ENCODE results near the gene TNFRSF1A. TPM values are rescaled to one million over a fixed set of nuclear protein-coding genes. Genes with fewer than 3 reads are reported as not detected.

The TNFRSF1A gene
- total RNA-seq, 1 experiment from 2014 or later: 59.9 TPM

- no peak overlapping the region for H2BK20ac ChIP-seq (ENCODE audit: low read depth, low read length, poor library complexity, severe bottlenecking)
- H2BK15ac ChIP-seq (ENCODE audit: low read depth, low read length): no peak overlapping the region
- no peak overlapping the region for H3K23ac ChIP-seq (ENCODE audit: insufficient read length, low read depth, low read length)
- H3K27ac Mint-ChIP-seq: no peak overlapping the region
- peaks cover 4 to 12% of the 10 kb centered on the region in 2 experiments; a peak in 3 of 4 replicates for H3K4me1 Mint-ChIP-seq
- H4K20me1 ChIP-seq (ENCODE audit: control insufficient read depth, insufficient read depth, insufficient read length): no peaks in the 10 kb centered on the region
- WGBS (ENCODE audit: extremely low coverage, insufficient read length, low lambda C conversion rate): no CpG with 5 or more reads among the region's 5 CpGs
- H4K91ac ChIP-seq (ENCODE audit: insufficient read length, low read depth, low read length): no peak overlapping the region
- H3K27ac ChIP-seq (ENCODE audit: insufficient read length, low read depth, low read length): no peak overlapping the region
- no peak overlapping the region for H2AK5ac ChIP-seq (ENCODE audit: insufficient read length, low read length)
- DNase-seq: no peak
- no peaks in the 10 kb centered on the region for H3K23me2 ChIP-seq (ENCODE audit: insufficient read length, low read depth, low read length, poor library complexity, severe bottlenecking)
- no peak overlapping the region for H3K14ac ChIP-seq (ENCODE audit: insufficient read depth, low read length)
- H3K18ac ChIP-seq (ENCODE audit: insufficient read length, low read depth, low read length): no peak overlapping the region
- H3K27me3 Mint-ChIP-seq (ENCODE audit: low read depth): peaks cover 3% of the 10 kb centered on the region; the same call in 1 of the 2 replicates
- H3K9ac ChIP-seq (ENCODE audit: extremely low read depth, insufficient read length, low read length): no peak overlapping the region
- TF ChIP-seq, protein P1, sequence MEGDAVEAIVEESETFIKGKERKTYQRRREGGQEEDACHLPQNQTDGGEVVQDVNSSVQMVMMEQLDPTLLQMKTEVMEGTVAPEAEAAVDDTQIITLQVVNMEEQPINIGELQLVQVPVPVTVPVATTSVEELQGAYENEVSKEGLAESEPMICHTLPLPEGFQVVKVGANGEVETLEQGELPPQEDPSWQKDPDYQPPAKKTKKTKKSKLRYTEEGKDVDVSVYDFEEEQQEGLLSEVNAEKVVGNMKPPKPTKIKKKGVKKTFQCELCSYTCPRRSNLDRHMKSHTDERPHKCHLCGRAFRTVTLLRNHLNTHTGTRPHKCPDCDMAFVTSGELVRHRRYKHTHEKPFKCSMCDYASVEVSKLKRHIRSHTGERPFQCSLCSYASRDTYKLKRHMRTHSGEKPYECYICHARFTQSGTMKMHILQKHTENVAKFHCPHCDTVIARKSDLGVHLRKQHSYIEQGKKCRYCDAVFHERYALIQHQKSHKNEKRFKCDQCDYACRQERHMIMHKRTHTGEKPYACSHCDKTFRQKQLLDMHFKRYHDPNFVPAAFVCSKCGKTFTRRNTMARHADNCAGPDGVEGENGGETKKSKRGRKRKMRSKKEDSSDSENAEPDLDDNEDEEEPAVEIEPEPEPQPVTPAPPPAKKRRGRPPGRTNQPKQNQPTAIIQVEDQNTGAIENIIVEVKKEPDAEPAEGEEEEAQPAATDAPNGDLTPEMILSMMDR (conservative IDR thresholded peaks at IDR 0.05): no peak
- no peak overlapping the region for H2AFZ ChIP-seq (ENCODE audit: low read length)
- H3K9me3 Mint-ChIP-seq: peaks cover 16 to 19% of the 10 kb centered on the region in 2 experiments
- no peaks in the 10 kb centered on the region; the same call in 1 of the 2 replicates for H3K4me1 ChIP-seq (ENCODE audit: insufficient read depth, low read length)
- H2BK12ac ChIP-seq (ENCODE audit: insufficient read length, low read depth, low read length): no peak overlapping the region
- H3K79me2 ChIP-seq (ENCODE audit: insufficient read depth, low read length): no peaks in the 10 kb centered on the region
- no peak overlapping the region for H4K8ac ChIP-seq (replicated peaks; ENCODE audit: insufficient read length, low read depth, low read length)
- no peak overlapping the region for H2BK5ac ChIP-seq (ENCODE audit: insufficient read length, low read length)
- no peak overlapping the region for H3K56ac ChIP-seq (ENCODE audit: insufficient read length, low read depth, low read length)
- H3T11ph ChIP-seq (ENCODE audit: low read length): no peak overlapping the region
- no peak overlapping the region for H4K5ac ChIP-seq (ENCODE audit: insufficient read length, low read depth, low read length)
- no peaks in the 10 kb centered on the region for H3K9me3 ChIP-seq (ENCODE audit: control insufficient read depth, low read depth, low read length)
- H3K79me1 ChIP-seq (ENCODE audit: insufficient read depth, low read depth, low read length, poor library complexity, severe bottlenecking): no peaks in the 10 kb centered on the region
- no peaks in the 10 kb centered on the region for H3K27me3 ChIP-seq (ENCODE audit: insufficient read depth, low read length)
- H3K4me2 ChIP-seq (ENCODE audit: insufficient read depth, insufficient read length, low read length): no peak overlapping the region
- H3K36me3 Mint-ChIP-seq (ENCODE audit: insufficient read depth in 1 of 3, low read depth in 3 of 3): peaks cover 0 to 15% (median 6%) of the 10 kb centered on the region in 3 experiments; a peak in 5 of 7 replicates
- no peak overlapping the region for H3K4ac ChIP-seq (ENCODE audit: low read depth, low read length)
- H3K4me3 Mint-ChIP-seq: no peak overlapping the region
- H2BK120ac ChIP-seq (ENCODE audit: low read depth, low read length, poor library complexity, severe bottlenecking): no peak overlapping the region
Observed at GRCh38 chr12:6288235-6288634, 53.6 kb downstream of the TNFRSF1A start.

Measured in H9 (cell line).